HepG2 (cell line): ENCODE measurements around the gene YIF1A. TPM values are rescaled to one million over a fixed set of nuclear protein-coding genes. Genes with fewer than 3 reads are reported as not detected.
A peak's percentile ranks its signal among the peaks of the same experiment; 100 is the strongest.

Source experiments
- CBFB ChIP-seq: sonication (generic); formaldehyde crosslinking; IDR thresholded peaks from 2 replicates; pipeline ENCODE4 v1.4.0; 2020; ENCODE audit warnings: missing genetic modification reagents
- DNMT1 ChIP-seq: sonication (generic); formaldehyde crosslinking; IDR thresholded peaks from 2 replicates; pipeline ENCODE4 v1.5.1; 2020; ENCODE audit warnings: mild to moderate bottlenecking, missing genetic modification reagents
- HOXA3 ChIP-seq: sonication (generic); formaldehyde crosslinking; IDR thresholded peaks from 2 replicates; pipeline ENCODE4 v1.5.0; 2020; ENCODE audit warnings: missing genetic modification reagents
- KAT7 ChIP-seq: IDR thresholded peaks from 2 replicates; pipeline ENCODE4 v1.6.1; 2018; ENCODE audit warnings: borderline replicate concordance, missing compliant biosample characterization
- MIER2 ChIP-seq: IDR thresholded peaks from 2 replicates; pipeline ENCODE4 v1.6.1; 2016; ENCODE audit warnings: missing biosample characterization, missing genetic modification reagents
- MXD1 ChIP-seq: sonication (generic); formaldehyde crosslinking; IDR thresholded peaks from 2 replicates; pipeline ENCODE4 v1.4.0; 2020; ENCODE audit warnings: mild to moderate bottlenecking, missing genetic modification reagents
- NFKBIZ ChIP-seq: IDR thresholded peaks from 2 replicates; pipeline ENCODE4 v1.6.1; 2018; ENCODE audit warnings: missing genetic modification reagents, missing compliant biosample characterization
- NR0B2 ChIP-seq: sonication (generic); formaldehyde crosslinking; IDR thresholded peaks from 2 replicates; pipeline ENCODE4 v1.4.0; 2020; ENCODE audit warnings: mild to moderate bottlenecking, missing genetic modification reagents
- PCBP2 ChIP-seq: fragments of 200-400 bp; formaldehyde crosslinking; optimal IDR thresholded peaks from 2 replicates; pipeline ENCODE3; 2018; ENCODE audit warnings: low read length, low read depth; ENCODE audit not compliant: poor library complexity, severe bottlenecking
- REST ChIP-seq, 2 experiments: IDR thresholded peaks; 2 replicates each; pipeline ENCODE4 v1.6.1; 2011 to 2012; ENCODE audit warnings: low read length in 2 of 2, borderline replicate concordance in 1 of 2, low read depth in 1 of 2, mild to moderate bottlenecking in 1 of 2, moderate library complexity in 1 of 2
- RFXAP ChIP-seq: sonication (generic); formaldehyde crosslinking; IDR thresholded peaks from 2 replicates; pipeline ENCODE4 v1.4.0; 2020; ENCODE audit warnings: missing genetic modification reagents, borderline replicate concordance
- SIN3A ChIP-seq: IDR thresholded peaks from 2 replicates; pipeline ENCODE4 v1.6.1; 2011; ENCODE audit warnings: low read depth, mild to moderate bottlenecking, control low read depth, low read length, borderline replicate concordance
- SPEN ChIP-seq: sonication (generic); formaldehyde crosslinking; IDR thresholded peaks from 2 replicates; pipeline ENCODE4 v1.5.1; 2020; ENCODE audit warnings: low read depth, mild to moderate bottlenecking, missing genetic modification reagents
- TFDP1 ChIP-seq: IDR thresholded peaks from 2 replicates; pipeline ENCODE4 v1.6.1; 2016; ENCODE audit warnings: missing compliant biosample characterization, missing genetic modification reagents, borderline replicate concordance
- YY1 ChIP-seq: IDR thresholded peaks from 2 replicates; pipeline ENCODE4 v1.6.1; 2011; ENCODE audit warnings: low read length, low read depth, moderate library complexity, mild to moderate bottlenecking; ENCODE audit not compliant: insufficient read depth, insufficient replicate concordance
- ZBTB25 ChIP-seq: IDR thresholded peaks from 2 replicates; pipeline ENCODE4 v1.6.1; 2018; ENCODE audit warnings: missing genetic modification reagents
- ZNF552 ChIP-seq: sonication (generic); formaldehyde crosslinking; IDR thresholded peaks from 2 replicates; pipeline ENCODE4 v1.9.0; 2022; ENCODE audit warnings: missing genetic modification reagents, mild to moderate bottlenecking, borderline replicate concordance
- ZNF777 ChIP-seq: sonication (generic); formaldehyde crosslinking; IDR thresholded peaks from 2 replicates; pipeline ENCODE4 v1.4.0; 2020; ENCODE audit warnings: missing genetic modification reagents
- ZNF816 ChIP-seq: sonication (generic); formaldehyde crosslinking; IDR thresholded peaks from 2 replicates; pipeline ENCODE4 v1.8.0; 2022; ENCODE audit warnings: missing genetic modification reagents, mild to moderate bottlenecking, borderline replicate concordance
- ZNF878 ChIP-seq: sonication (generic); formaldehyde crosslinking; IDR thresholded peaks from 2 replicates; pipeline ENCODE4 v1.8.1; 2023; ENCODE audit warnings: mild to moderate bottlenecking, missing genetic modification reagents, moderate library complexity
- polyA plus RNA-seq, 8 experiments: library from polyadenylated mRNA; depleted of rRNA in 3 of 8; stranded (reverse) in 7 of 8; unstranded in 1 of 8; fragments of >200 nt; fragmentation: Illumina TruSeq in 4 of 8; extraction: Trizol in 4 of 8; gene quantifications; 2 replicates each; pipeline versions ENCODE4 v1.2.1 to v1.2.3, GENCODE V29; 2011 to 2016; ENCODE audit warnings: low read depth in 4 of 8, missing spikeins in 1 of 8, mixed read lengths in 1 of 8; ENCODE audit not compliant: insufficient read depth in 1 of 8
- total RNA-seq, 5 experiments: library from RNA; depleted of rRNA; stranded (reverse); fragments of >200 nt; fragmentation: Illumina TruSeq; extraction: Trizol; gene quantifications; 2 replicates each; pipeline ENCODE4 v1.2.3, GENCODE V29; 2016; ENCODE audit warnings: low read depth in 1 of 5

Gene YIF1A
- total and polyA plus RNA-seq, 2 of the 13 experiments (the other 11 are each of a cell fraction or from before 2014, with no cell fraction given) = 133 to 145 TPM

GRCh38 chr11:66312549-66313320 is 23.8 kb upstream of the YIF1A start (continued):
- TF ChIP-seq RFXAP (CRISPR knock-in tag) = peak; percentile 16; the same call in 1 of the 2 replicates
- no peak for TF ChIP-seq PCBP2
- 0 out of 2 replicates have a peak, but pooled peaks have one; percentile 22 for TF ChIP-seq NFKBIZ (CRISPR knock-in tag)
- no peak for TF ChIP-seq CBFB (CRISPR knock-in tag)
- TF ChIP-seq ZNF816 = peak; percentile 84
- peak; percentile 29 for TF ChIP-seq YY1
- TF ChIP-seq ZNF878 (CRISPR knock-in tag) = 0 out of 2 replicates have a peak, but pooled peaks have one; percentile 14
- 0 out of 2 replicates have a peak, but pooled peaks have one; percentile 8 for TF ChIP-seq DNMT1
- TF ChIP-seq MIER2 (CRISPR knock-in tag) = peak; percentile 43; the same call in 1 of the 2 replicates
- TF ChIP-seq HOXA3 (CRISPR knock-in tag) = peak; percentile 0; the same call in 1 of the 2 replicates
- peak; percentile 72; the same call in 1 of the 2 replicates for TF ChIP-seq MXD1 (CRISPR knock-in tag)
- peak in 1 of 2 experiments; percentile 22; a peak in 1 of 4 replicates for TF ChIP-seq REST (IDR thresholded peaks at IDR 0.05; ENCODE audit: borderline replicate concordance in 1 of 2, low read depth in 1 of 2, low read length in 2 of 2)
- peak; percentile 93 for TF ChIP-seq ZNF777 (CRISPR knock-in tag)
- TF ChIP-seq KAT7 (CRISPR knock-in tag) = no peak
- TF ChIP-seq NR0B2 (CRISPR knock-in tag) = 0 out of 2 replicates have a peak, but pooled peaks have one; percentile 26
- TF ChIP-seq TFDP1 = no peak; the same call in 1 of the 2 replicates
- TF ChIP-seq ZBTB25 (CRISPR knock-in tag) = peak; percentile 18
- TF ChIP-seq SPEN = peak; percentile 23; the same call in 1 of the 2 replicates
- peak; percentile 74; the same call in 1 of the 2 replicates for TF ChIP-seq SIN3A
- 0 out of 2 replicates have a peak, but pooled peaks have one; percentile 36 for TF ChIP-seq ZNF552 (CRISPR knock-in tag)
